Ammon's horn (tissue), 1 donor: Measurements from ENCODE around the gene ABCA10.
"Not testable (repeated sequence)": the region's sequence is repeated elsewhere in the genome, so short reads cannot be mapped to it uniquely, and the experiment has no call there.

Experiments used
- DNase-seq: peaks from one replicate; pipeline ENCODE4 v3.0.0-alpha.2; 2016; ENCODE audit warnings: low spot score

The ABCA10 gene

GRCh38 chr17:69223809-69224208, 4.8 kb downstream of the ABCA10 start:
- DNase-seq, result no peak

GRCh38 chr17:69222707-69223258, 5.8 kb downstream of the ABCA10 start:
- DNase-seq, result no peak

- DNase-seq, result no peak
Measured at GRCh38 chr17:69220098-69220497, 8.5 kb downstream of the ABCA10 start.

- DNase-seq, result no peak
Measured at GRCh38 chr17:69218986-69219385, 9.6 kb downstream of the ABCA10 start.

- DNase-seq, result no peak
Measured at GRCh38 chr17:69213059-69213813, 15.4 kb downstream of the ABCA10 start.

GRCh38 chr17:69208640-69209039, 20.0 kb downstream of the ABCA10 start:
- DNase-seq, result no peak

GRCh38 chr17:69207151-69207550, 21.5 kb downstream of the ABCA10 start:
- DNase-seq, result no peak

GRCh38 chr17:69198238-69198637, 30.4 kb downstream of the ABCA10 start:
- no peak for DNase-seq

GRCh38 chr17:69196105-69196653, 32.4 kb downstream of the ABCA10 start:
- not testable (repeated sequence) for DNase-seq

- DNase-seq, result no peak
Measured at GRCh38 chr17:69192754-69193153, 35.9 kb downstream of the ABCA10 start.

GRCh38 chr17:69188796-69189195, 39.8 kb downstream of the ABCA10 start:
- no peak for DNase-seq

- no peak for DNase-seq
Measured at GRCh38 chr17:69188064-69188463, 40.6 kb downstream of the ABCA10 start.

GRCh38 chr17:69187294-69187693, 41.3 kb downstream of the ABCA10 start:
- no peak for DNase-seq

- no peak for DNase-seq
Measured at GRCh38 chr17:69179227-69179952, 49.2 kb downstream of the ABCA10 start.

GRCh38 chr17:69176457-69176795, 52.2 kb downstream of the ABCA10 start:
- no peak for DNase-seq

GRCh38 chr17:69175625-69176456, 52.8 kb downstream of the ABCA10 start:
- DNase-seq, result no peak

GRCh38 chr17:69175262-69175624, 53.4 kb downstream of the ABCA10 start:
- no peak for DNase-seq

GRCh38 chr17:69173118-69173517, 55.5 kb downstream of the ABCA10 start:
- no peak for DNase-seq

GRCh38 chr17:69170377-69170776, 58.2 kb downstream of the ABCA10 start:
- DNase-seq, result no peak

- DNase-seq, result not testable (repeated sequence)
Measured at GRCh38 chr17:69168642-69169041, 60.0 kb downstream of the ABCA10 start.

- DNase-seq, result no peak
Measured at GRCh38 chr17:69166957-69167356, 61.7 kb downstream of the ABCA10 start.

GRCh38 chr17:69164206-69164605, 64.4 kb downstream of the ABCA10 start:
- DNase-seq, result no peak
